ENCODE measurements around the gene GPR153.

The GPR153 gene

DNA sequence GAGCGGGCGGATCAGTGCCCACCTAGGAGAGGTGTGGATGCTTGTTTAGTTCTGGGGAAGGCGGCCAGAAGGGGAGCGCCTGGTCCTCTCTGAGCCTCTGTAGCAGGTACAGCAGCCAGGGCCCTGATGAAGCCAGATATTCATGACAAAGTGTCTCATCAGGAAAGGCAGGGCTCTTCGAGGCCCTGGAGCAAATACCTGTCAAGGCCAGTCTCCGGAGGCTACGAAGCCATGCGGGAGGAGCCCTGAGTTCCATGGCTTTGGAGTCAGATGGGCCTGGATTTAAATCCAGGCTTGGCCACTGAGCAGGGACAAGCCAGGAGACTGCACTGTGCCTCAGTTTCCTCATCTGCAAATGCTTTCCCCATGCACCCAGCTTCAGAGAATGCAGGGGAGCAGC, 25.4 kb upstream of the GPR153 start:
- no peak for DNase-seq (ENCODE audit: low read depth)

GRCh38 chr1:6285336-6285735, 24.4 kb upstream of the GPR153 start:
- no peak for DNase-seq (ENCODE audit: low read depth)

GRCh38 chr1:6282577-6283270, 21.8 kb upstream of the GPR153 start:
- no peak for DNase-seq (ENCODE audit: low read depth)

- no peak for DNase-seq (ENCODE audit: low read depth)
Measured at GRCh38 chr1:6281511-6282402, 20.9 kb upstream of the GPR153 start.

DNA sequence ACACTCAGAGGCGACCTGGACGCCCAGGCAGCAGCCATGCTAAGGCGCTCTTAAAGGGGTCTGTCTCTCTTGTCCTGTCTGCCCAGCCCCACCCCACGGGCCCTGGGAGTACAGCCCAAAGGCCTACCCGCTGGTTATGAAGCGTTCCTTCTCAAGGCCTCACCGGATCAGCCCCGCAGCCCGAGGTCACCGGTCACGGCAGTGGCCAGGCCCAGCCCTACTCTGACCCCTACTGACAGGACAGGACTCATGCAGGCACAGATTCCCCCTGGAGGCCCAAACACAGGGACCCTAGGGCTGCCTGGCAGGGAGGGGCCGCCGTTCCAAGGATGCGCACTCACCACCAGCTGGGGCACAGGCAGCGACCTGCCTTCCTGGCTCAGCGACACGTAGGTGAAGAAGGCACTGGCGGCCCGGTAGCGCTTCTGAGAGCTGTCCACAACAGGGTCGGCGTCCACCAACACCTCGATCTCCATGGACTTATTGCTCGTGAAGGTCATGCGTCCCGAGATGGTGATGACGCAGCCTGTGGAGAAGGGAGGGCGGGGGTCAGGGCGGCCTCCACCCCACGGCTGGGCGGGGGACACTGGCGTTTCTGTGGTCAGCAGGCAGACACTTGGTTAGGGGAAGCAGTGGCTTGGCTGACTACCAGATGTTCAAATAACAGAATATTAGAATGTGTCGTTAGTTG, 20.0 kb upstream of the GPR153 start:
- no peak for DNase-seq (ENCODE audit: low read depth)

DNA sequence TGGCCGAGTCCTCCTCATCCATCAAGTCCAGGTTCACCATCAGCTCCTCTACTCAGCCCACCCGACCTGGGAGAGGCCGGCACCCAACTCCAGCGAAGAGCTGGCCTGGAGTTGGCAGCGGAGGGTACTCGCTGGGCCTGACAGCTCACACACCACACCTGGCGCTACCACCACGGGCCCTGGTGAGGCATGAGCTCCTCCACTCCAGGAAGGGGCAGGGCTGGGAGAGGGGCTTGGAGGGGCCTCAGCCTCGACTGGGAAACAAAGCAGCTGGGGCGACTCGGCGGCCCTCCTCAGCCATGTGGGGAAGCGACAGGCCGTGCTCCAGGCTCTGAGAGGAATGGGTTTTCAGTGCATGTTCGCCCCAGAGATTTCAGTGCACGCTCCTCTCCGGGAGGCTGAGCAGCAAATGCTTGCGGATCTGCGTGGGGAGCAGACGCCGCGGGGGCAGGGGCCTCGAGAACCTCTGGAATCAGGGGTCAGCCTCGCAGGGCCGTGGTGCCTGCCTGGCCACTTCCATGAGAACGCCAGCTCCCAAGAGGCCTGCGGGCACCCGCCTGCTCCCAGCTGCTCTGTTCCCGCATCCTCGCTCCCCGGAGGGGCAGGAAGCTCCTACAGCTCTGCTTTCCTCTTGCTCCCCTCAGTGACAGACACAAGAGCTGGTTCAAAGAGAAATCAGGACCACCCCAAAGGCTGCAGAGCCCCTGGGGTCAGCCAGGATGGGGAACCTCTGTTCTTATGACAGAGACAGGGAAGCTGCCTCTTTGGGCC, 18.9 kb upstream of the GPR153 start:
- DNase-seq (ENCODE audit: low read depth), result no peak

DNA sequence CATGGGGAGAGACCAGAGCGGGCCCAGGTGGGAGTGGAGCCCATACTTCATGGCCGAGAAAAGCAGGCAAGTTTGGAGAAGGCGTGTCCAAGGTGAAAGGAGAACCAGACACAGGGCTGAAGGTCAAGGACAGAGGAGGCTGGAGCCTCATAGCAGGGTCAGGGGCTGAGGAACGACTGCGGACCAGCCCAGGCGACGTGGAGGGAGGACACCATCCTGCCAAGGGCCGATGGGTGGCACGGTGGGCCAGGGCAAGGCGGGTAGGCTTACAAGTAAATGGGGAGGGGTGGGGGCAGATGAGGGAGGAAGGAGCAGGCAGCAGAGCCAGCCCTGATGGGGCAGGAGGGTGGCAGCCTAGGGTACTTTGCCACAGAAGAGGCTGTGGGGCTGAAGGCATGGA, 18.2 kb upstream of the GPR153 start:
- no peak for DNase-seq (ENCODE audit: low read depth)

- no peak for DNase-seq (ENCODE audit: low read depth)
Measured at GRCh38 chr1:6278263-6278662, 17.4 kb upstream of the GPR153 start.

DNA sequence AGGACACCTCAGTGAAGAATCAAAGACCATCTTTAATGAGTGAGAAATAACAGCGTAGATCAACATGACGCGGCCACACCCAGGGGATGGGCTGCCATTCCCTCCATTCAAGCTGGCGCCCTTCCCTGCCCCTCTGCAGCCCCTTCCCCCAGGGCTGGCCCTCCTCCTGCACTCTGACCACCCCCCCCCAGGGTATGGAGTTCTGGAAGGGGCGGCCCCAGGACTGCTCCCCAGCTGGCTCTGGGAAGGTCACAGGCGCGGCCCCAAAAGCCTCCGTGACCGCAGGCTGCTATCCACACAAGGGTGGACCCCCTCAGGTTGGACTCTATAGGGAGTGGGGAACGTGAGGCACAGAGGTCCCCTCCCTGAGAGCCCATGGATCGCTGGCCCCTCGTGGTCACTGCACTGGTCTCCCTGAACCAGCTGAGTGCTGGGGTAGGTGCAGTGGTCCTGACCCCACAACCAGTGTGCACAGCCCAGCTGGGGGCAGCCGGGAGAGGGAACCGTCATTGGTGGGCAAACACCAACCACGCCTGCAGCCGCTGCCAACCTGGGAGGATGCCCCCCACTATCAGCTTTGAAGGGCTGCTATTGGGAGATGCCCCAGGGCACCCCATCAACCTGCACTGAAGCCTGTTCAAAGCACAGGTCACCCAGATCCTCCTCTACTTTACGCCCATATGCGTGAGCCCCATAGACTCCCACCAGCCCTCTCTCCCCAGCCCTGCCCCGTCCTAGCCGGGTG, 16.1 kb upstream of the GPR153 start:
- DNase-seq (ENCODE audit: low read depth), result no peak

GRCh38 chr1:6275826-6276782, 15.2 kb upstream of the GPR153 start:
- peak; percentile 49 for DNase-seq (ENCODE audit: low read depth)

DNA sequence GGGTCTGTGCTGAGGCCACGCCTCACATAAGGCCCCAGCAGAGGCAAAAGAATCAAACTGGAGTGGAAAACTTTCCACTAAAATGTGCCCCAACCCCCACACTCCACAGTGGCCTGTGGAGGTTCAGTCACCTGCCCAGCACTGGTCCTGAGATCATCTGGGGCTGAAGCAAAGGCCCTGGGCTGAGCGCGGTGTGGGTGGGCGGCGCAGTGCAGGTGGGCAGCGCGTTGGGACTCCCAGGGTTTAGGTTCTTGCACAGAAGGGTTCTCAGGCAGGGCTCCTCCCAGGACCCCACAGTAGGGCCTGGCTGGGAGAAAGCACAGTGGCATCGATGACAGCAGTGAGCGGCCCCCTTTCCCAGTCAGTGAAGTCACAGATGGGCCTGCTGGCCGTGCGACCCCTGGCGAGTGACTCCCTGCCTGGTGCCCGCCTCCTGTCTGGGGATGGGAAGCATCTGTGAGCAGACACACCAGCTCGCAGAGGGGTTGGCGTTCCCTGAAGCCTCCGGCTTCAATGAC, 13.8 kb upstream of the GPR153 start:
- no peak for DNase-seq (ENCODE audit: low read depth)

DNA sequence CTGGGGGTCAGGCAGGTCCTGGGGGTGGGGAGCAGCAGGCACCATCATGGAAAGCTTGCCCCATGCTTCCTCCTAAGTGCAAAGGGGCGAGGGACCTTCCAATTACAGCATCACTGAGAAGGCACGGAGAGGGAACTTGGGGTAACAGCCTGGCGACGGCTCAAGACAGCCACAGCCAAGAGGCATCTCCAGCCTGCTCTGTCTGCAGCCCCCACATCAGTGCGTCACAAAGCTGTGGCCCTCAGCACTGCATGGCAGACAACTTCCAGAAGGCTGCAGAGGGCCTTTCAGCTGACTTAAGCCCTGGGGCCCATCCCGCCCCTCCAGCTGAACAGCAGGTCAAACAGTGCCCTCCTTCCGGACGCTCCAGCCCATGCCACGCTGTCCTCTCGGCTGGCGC, 13.2 kb upstream of the GPR153 start:
- no peak for DNase-seq (ENCODE audit: low read depth)

DNA sequence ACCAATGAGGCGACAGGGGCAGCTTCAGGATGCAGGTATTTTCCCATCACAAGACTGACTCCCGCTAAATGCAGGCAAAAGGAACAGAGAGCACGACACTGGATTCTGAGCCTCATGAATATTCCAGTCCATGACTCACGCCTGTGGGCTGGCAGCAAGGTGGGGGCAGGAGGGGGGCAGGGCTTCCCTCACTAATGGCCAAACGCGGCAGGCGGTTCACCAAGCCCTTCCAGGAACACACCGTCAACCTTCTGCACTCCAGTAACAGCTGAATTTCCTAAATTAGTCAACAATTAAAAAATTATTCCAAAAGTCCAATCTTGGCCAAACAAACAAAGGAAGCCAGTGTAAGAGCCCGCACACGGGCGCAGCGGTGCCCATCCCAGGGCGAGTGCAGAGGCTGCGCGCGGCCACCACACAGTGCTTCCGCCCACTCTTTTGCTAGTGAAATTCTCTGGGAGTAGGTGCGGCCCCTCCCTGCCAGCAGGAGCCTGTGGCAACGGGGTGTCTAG, 12.5 kb upstream of the GPR153 start:
- DNase-seq (ENCODE audit: low read depth), result peak; percentile 21

DNA sequence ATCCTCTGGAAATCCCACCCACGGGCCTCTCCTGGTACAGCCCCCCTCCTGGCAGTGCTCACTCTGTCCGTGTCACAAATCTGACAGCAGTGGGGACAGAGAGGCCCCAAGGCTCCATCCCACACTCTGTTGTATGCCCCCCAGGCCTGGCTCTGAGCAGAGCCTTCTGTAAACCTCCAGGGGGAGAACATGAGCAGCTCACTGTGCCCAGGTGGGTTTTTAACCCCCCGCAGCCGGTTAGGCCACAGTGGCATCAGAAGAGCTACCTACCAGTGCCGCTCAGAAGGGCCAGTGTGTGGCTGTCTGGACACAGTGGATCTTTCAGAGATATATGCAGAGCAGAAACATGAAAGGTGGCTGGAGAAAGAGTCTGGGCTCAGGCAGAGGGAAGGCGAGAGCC, 12.0 kb upstream of the GPR153 start:
- no peak for DNase-seq (ENCODE audit: low read depth)

GRCh38 chr1:6272452-6272851, 11.6 kb upstream of the GPR153 start:
- DNase-seq (ENCODE audit: low read depth), result no peak

- no peak for DNase-seq (ENCODE audit: low read depth)
Measured at GRCh38 chr1:6271554-6271953, 10.7 kb upstream of the GPR153 start.

GRCh38 chr1:6271006-6271405, 10.1 kb upstream of the GPR153 start:
- DNase-seq (ENCODE audit: low read depth), result no peak

DNA sequence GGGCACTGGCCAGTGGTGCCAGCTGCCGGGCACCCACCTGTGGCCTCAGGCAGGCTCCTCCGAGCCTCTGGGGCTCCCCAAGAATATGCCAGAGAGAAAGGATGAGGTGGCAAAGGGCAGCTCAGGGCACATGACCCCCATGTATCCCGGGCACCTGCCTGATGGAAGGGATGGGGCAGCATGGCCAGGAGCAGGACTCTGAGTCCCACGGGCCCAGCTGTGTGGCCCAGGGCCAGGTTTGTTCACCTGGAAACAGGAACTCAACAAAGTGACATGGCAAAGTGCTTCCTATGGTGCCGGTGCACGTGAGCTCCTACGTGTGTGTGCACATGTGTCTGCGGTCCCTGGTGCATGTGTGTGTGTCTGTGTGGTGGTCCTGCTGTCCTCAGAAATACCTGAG, 9.5 kb upstream of the GPR153 start:
- DNase-seq (ENCODE audit: low read depth), result no peak

GRCh38 chr1:6269720-6270400, 9.0 kb upstream of the GPR153 start:
- DNase-seq (ENCODE audit: low read depth), result no peak

Data from GM04503 (cell line).